Body of pancreas (tissue), 4 donors: Measurements from ENCODE around the gene RTKN2. TPM values are rescaled to one million over a fixed set of nuclear protein-coding genes. Genes with fewer than 3 reads are reported as not detected.

Experiments
- ATAC-seq: fragments of 150-250 bp; one replicate; pipeline ENCODE4 v1.9.1; 2016
- DNase-seq, 4 donors: peaks; one replicate each; pipeline ENCODE4 v3.0.0-alpha.2; 2019
- H3K27ac ChIP-seq, 4 donors: fragments of 200-600 bp; sonication (generic); 1 replicate in 3 of 4; 2 replicates in 1 of 4; pipeline versions ENCODE4 v1.5.1 to v1.6.1; 2016 to 2019; ENCODE audit warnings: mild to moderate bottlenecking in 1 of 4, mixed read lengths in 1 of 4, moderate library complexity in 1 of 4
- H3K27me3 ChIP-seq, 2 donors: fragments of 200-600 bp; sonication (generic); one replicate each; pipeline ENCODE4 v1.6.0; 2016; ENCODE audit warnings: mild to moderate bottlenecking in 1 of 2
- H3K36me3 ChIP-seq, 2 donors: fragments of 200-600 bp; sonication (generic); replicated peaks in 1 of 2; 2 replicates each; pipeline ENCODE4 v1.5.1; 2016; ENCODE audit warnings: low read depth in 2 of 2; ENCODE audit not compliant: insufficient read depth in 1 of 2
- H3K4me1 ChIP-seq: fragments of 200-600 bp; sonication (generic); one replicate; pipeline ENCODE4 v1.6.0; 2016
- H3K4me3 ChIP-seq, 2 donors: fragments of 200-600 bp; sonication (generic); 1 replicate in 1 of 2; 2 replicates in 1 of 2; pipeline ENCODE4 v1.5.1; 2016 to 2019
- H3K9me3 ChIP-seq, 3 donors: fragments of 200-600 bp; sonication (generic); 1 replicate in 2 of 3; 2 replicates in 1 of 3; pipeline ENCODE4 v1.5.1; 2016
- CTCF ChIP-seq, 7 experiments: fragments of 450-650 bp in 4 of 7; fragments of 200-600 bp in 3 of 7; sonication (generic) in 3 of 7; IDR thresholded peaks; one replicate each; pipeline ENCODE4 v1.5.1; 2016 to 2019; ENCODE audit warnings: antibody characterized with exemption in 7 of 7
- POLR2A ChIP-seq, 3 donors: fragments of 450-650 bp; IDR thresholded peaks; one replicate each; pipeline ENCODE4 v1.6.1; 2016; ENCODE audit warnings: antibody characterized with exemption in 3 of 3, mild to moderate bottlenecking in 2 of 3
- WGBS, 2 donors: methylation state at CpG; one replicate each; pipeline ENCODE4 v1.1.5; 2017; 5-methylcytosine and 5-hydroxymethylcytosine counted together
- intact Hi-C: fragments of 100-400 bp; cut with DNase I; formaldehyde crosslinking; loops from one replicate; pipeline ENCODE4 v1.15.1; 2023
- total RNA-seq, 2 donors: library from RNA; depleted of rRNA; stranded (reverse); fragments of >200 nt; gene quantifications; one replicate each; pipeline ENCODE4 v1.1.0, GENCODE V29; 2016

The RTKN2 gene
- total RNA-seq, 2 donors from 2014 or later = 0.33 TPM; not detected in 1

GRCh38 chr10:62239994-62240393 lies 28.6 kb downstream of the RTKN2 start:
- H3K27me3 ChIP-seq = no peaks in the 10 kb centered on the region
- no peaks in the 10 kb centered on the region for H3K36me3 ChIP-seq
- H3K4me3 ChIP-seq = no peak overlapping the region
- H3K27ac ChIP-seq = no peak overlapping the region
- ATAC-seq (no peak), DNase-seq (no peak)
- intact Hi-C loops = no loop called here
- no peaks in the 10 kb centered on the region for H3K9me3 ChIP-seq
- peaks cover 2% of the 10 kb centered on the region for H3K4me1 ChIP-seq
- 83 to 88% methylated on average over 5 of the region's 5 CpGs for WGBS, 2 donors
- no peak for TF ChIP-seq CTCF (IDR thresholded peaks at IDR 0.05)
- no peak for TF ChIP-seq POLR2A (IDR thresholded peaks at IDR 0.05)

GRCh38 chr10:62238880-62239279 lies 29.8 kb downstream of the RTKN2 start:
- TF ChIP-seq CTCF (IDR thresholded peaks at IDR 0.05) (no peak), POLR2A (IDR thresholded peaks at IDR 0.05) (no peak)
- H3K9me3 ChIP-seq = no peaks in the 10 kb centered on the region
- H3K27me3 ChIP-seq = no peaks in the 10 kb centered on the region
- no peaks in the 10 kb centered on the region for H3K4me1 ChIP-seq
- ATAC-seq (no peak), DNase-seq (no peak)
- H3K4me3 ChIP-seq = no peak overlapping the region
- WGBS, 2 donors = 82 to 90% methylated on average over 1 of the region's 1 CpG
- H3K27ac ChIP-seq = no peak overlapping the region
- intact Hi-C loops = no loop called here
- H3K36me3 ChIP-seq = no peaks in the 10 kb centered on the region

GRCh38 chr10:62237966-62238365 lies 30.7 kb downstream of the RTKN2 start:
- no peak overlapping the region for H3K4me3 ChIP-seq
- no peak overlapping the region for H3K27ac ChIP-seq
- H3K4me1 ChIP-seq = no peaks in the 10 kb centered on the region
- no peaks in the 10 kb centered on the region for H3K9me3 ChIP-seq
- no peaks in the 10 kb centered on the region for H3K27me3 ChIP-seq
- DNase-seq (no peak), ATAC-seq (no peak)
- TF ChIP-seq CTCF (IDR thresholded peaks at IDR 0.05) (no peak), POLR2A (IDR thresholded peaks at IDR 0.05) (no peak)
- intact Hi-C loops = no loop called here
- no peaks in the 10 kb centered on the region for H3K36me3 ChIP-seq

GRCh38 chr10:62237506-62237905 lies 31.1 kb downstream of the RTKN2 start:
- no peaks in the 10 kb centered on the region for H3K9me3 ChIP-seq
- intact Hi-C loops = no loop called here
- DNase-seq = no peak
- WGBS, 2 donors = 84 to 93% methylated on average over 2 of the region's 2 CpGs
- no peak for ATAC-seq
- H3K27ac ChIP-seq = no peak overlapping the region
- no peaks in the 10 kb centered on the region for H3K4me1 ChIP-seq
- no peaks in the 10 kb centered on the region for H3K36me3 ChIP-seq
- TF ChIP-seq POLR2A (IDR thresholded peaks at IDR 0.05) = no peak
- TF ChIP-seq CTCF (IDR thresholded peaks at IDR 0.05) = no peak
- no peaks in the 10 kb centered on the region for H3K27me3 ChIP-seq
- no peak overlapping the region for H3K4me3 ChIP-seq

- WGBS, 2 donors = 67% methylated on average over 2 of the region's 2 CpGs
- H3K4me1 ChIP-seq = no peaks in the 10 kb centered on the region
- no peaks in the 10 kb centered on the region for H3K36me3 ChIP-seq
- H3K4me3 ChIP-seq = no peak overlapping the region
- no peaks in the 10 kb centered on the region for H3K27me3 ChIP-seq
- H3K9me3 ChIP-seq = no peaks in the 10 kb centered on the region
- intact Hi-C loops = no loop called here
- ATAC-seq (no peak), DNase-seq (no peak)
- H3K27ac ChIP-seq = no peak overlapping the region
- TF ChIP-seq CTCF (IDR thresholded peaks at IDR 0.05) = no peak
- TF ChIP-seq POLR2A (IDR thresholded peaks at IDR 0.05) = no peak
Measured at GRCh38 chr10:62234077-62234605, 34.5 kb downstream of the RTKN2 start.
